Hindlimb muscle (tissue), 1 donor: ENCODE measurements around the gene SCPEP1. TPM values are rescaled to one million over a fixed set of nuclear protein-coding genes. Genes with fewer than 3 reads are reported as not detected.
"Not testable (repeated sequence)": the region's sequence is repeated elsewhere in the genome, so short reads cannot be mapped to it uniquely, and the experiment has no call there.

Experiments
- DNase-seq: peaks from one replicate; pipeline ENCODE4 v3.0.0-alpha.2; 2013
- polyA plus RNA-seq: library from polyadenylated mRNA; unstranded; fragments of 120-200 nt; gene quantifications from one replicate; pipeline ENCODE4 v1.2.1, GENCODE V29; 2013; ENCODE audit not compliant: insufficient read length

Gene SCPEP1
- polyA plus RNA-seq, 1 donor, result 11.4 TPM

GRCh38 chr17:56965681-56966080 lies 12.2 kb upstream of the SCPEP1 start:
- DNase-seq, result not testable (repeated sequence)

- DNase-seq, result no peak
Measured at GRCh38 chr17:56966338-56966737, 11.6 kb upstream of the SCPEP1 start.

- DNase-seq, result no peak
Measured at GRCh38 chr17:56970974-56971373, 7.0 kb upstream of the SCPEP1 start.

GRCh38 chr17:56972111-56972730 lies 5.7 kb upstream of the SCPEP1 start:
- DNase-seq, result no peak

- DNase-seq, result no peak
Measured at GRCh38 chr17:56973520-56973919, 4.4 kb upstream of the SCPEP1 start.

- no peak for DNase-seq
Measured at GRCh38 chr17:56974055-56974454, 3.9 kb upstream of the SCPEP1 start.

GRCh38 chr17:56975656-56976055 lies 2.3 kb upstream of the SCPEP1 start:
- DNase-seq, result no peak

GRCh38 chr17:56976941-56977608 lies 856 bp upstream of the SCPEP1 start:
- no peak for DNase-seq

- DNase-seq, result no peak
Measured at GRCh38 chr17:56978441-56979090, 635 bp downstream of the SCPEP1 start.

- no peak for DNase-seq
Measured at GRCh38 chr17:56979091-56979480, 1.2 kb downstream of the SCPEP1 start.

- DNase-seq, result not testable (repeated sequence)
Measured at GRCh38 chr17:56980526-56980925, 2.6 kb downstream of the SCPEP1 start.

- DNase-seq, result no peak
Measured at GRCh38 chr17:56982312-56982711, 4.4 kb downstream of the SCPEP1 start.

GRCh38 chr17:56983366-56983765 lies 5.4 kb downstream of the SCPEP1 start:
- DNase-seq, result no peak

- no peak for DNase-seq
Measured at GRCh38 chr17:56985371-56986162, 7.6 kb downstream of the SCPEP1 start.

- DNase-seq, result no peak
Measured at GRCh38 chr17:56987283-56987834, 9.4 kb downstream of the SCPEP1 start.

GRCh38 chr17:56988901-56989572 lies 11.1 kb downstream of the SCPEP1 start:
- no peak for DNase-seq

- no peak for DNase-seq
Measured at GRCh38 chr17:56992364-56992763, 14.4 kb downstream of the SCPEP1 start.

- DNase-seq, result no peak
Measured at GRCh38 chr17:56994009-56994792, 16.3 kb downstream of the SCPEP1 start.

GRCh38 chr17:56995766-56996165 lies 17.8 kb downstream of the SCPEP1 start:
- no peak for DNase-seq

GRCh38 chr17:56997313-56997712 lies 19.4 kb downstream of the SCPEP1 start:
- no peak for DNase-seq

GRCh38 chr17:57001541-57001940 lies 23.6 kb downstream of the SCPEP1 start:
- DNase-seq, result no peak
